Measurements from ENCODE around the gene RPN2.
A peak's percentile ranks its signal among the peaks of the same experiment; 100 is the strongest.

RPN2 gene

GRCh38 chr20:37271421-37271768, 92.3 kb downstream of the RPN2 start:
- no peak for DNase-seq

GRCh38 chr20:37273988-37274387, 94.9 kb downstream of the RPN2 start:
- no peak for DNase-seq

- peak; percentile 78 to 81 for DNase-seq
Observed at GRCh38 chr20:37274851-37275524, 95.9 kb downstream of the RPN2 start.

- DNase-seq, result peak in 1 of 2 experiments; percentile 19
Observed at GRCh38 chr20:37276494-37277252, 97.5 kb downstream of the RPN2 start.

GRCh38 chr20:37277253-37277593, 98.1 kb downstream of the RPN2 start:
- no peak for DNase-seq

GRCh38 chr20:37278966-37279590, 99.9 kb downstream of the RPN2 start:
- DNase-seq, result no peak

GRCh38 chr20:37279820-37280219, 100.7 kb downstream of the RPN2 start:
- DNase-seq, result no peak

GRCh38 chr20:37280403-37280802, 101.3 kb downstream of the RPN2 start:
- DNase-seq, result no peak

GRCh38 chr20:37282556-37282955, 103.4 kb downstream of the RPN2 start:
- DNase-seq, result no peak

GRCh38 chr20:37283530-37284195, 104.5 kb downstream of the RPN2 start:
- DNase-seq, result no peak

GRCh38 chr20:37284691-37285161, 105.6 kb downstream of the RPN2 start:
- no peak for DNase-seq

- no peak for DNase-seq
Observed at GRCh38 chr20:37285664-37286374, 106.7 kb downstream of the RPN2 start.

GRCh38 chr20:37288091-37288490, 109.0 kb downstream of the RPN2 start:
- peak in 1 of 2 experiments; percentile 2 for DNase-seq

- no peak for DNase-seq
Observed at GRCh38 chr20:37290158-37290810, 111.2 kb downstream of the RPN2 start.
